ENCODE results near the gene PDK2.

PDK2 gene

DNA sequence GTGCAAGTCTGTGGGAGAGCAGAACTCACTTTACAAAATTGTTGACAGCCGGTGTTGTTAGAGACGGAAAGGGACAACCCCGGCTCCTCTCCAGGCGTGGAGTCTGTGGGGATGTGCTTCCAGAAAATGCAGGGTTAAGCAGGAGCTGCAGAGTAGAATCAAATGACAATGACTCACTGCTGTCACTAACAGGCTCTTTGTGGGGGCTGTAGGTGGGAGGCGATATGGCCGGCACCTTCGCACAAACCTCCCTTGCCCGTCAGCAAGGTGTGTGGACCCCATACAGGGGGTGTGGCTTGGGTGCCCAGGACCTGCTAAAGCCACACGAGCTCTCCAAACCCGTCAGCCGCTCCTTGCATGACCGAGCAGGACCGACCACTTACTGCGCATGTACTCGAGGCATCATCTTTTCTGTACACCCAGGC, 5.8 kb downstream of the PDK2 start:
- Histone ChIP-seq H4K20me1 (ENCODE audit: low read depth, low read length) (no peaks in the 10 kb centered on the region), H3K36me3 (ENCODE audit: low read length) (no peaks in the 10 kb centered on the region), H3K9me3 (ENCODE audit: insufficient read depth, low read length) (no peaks in the 10 kb centered on the region), H3K9me2 (replicated peaks; ENCODE audit: insufficient read depth, low read length) (no peaks in the 10 kb centered on the region), H2AFZ (ENCODE audit: low read depth, low read length, severe bottlenecking) (no peak overlapping the region), H3K27ac (ENCODE audit: low read depth, low read length) (no peak overlapping the region), H3K79me2 (ENCODE audit: insufficient read depth, low read length) (no peaks in the 10 kb centered on the region), H3K4me2 (ENCODE audit: low read depth, low read length, poor library complexity, severe bottlenecking) (no peak overlapping the region), H3F3A (ENCODE audit: insufficient read depth) (no peaks in the 10 kb centered on the region), H3K27me3 (ENCODE audit: low read length) (no peaks in the 10 kb centered on the region), H3K9ac (ENCODE audit: low read length) (no peak overlapping the region), H3K4me3 (ENCODE audit: insufficient read depth, low read length, poor library complexity, severe bottlenecking) (no peak overlapping the region)
- TF ChIP-seq EZH2phosphoT487 (conservative IDR thresholded peaks at IDR 0.05; ENCODE audit: low read length) = no peak
- no peak for TF ChIP-seq CTCF (IDR thresholded peaks at IDR 0.05; ENCODE audit: insufficient read depth, low read length, poor library complexity, severe bottlenecking)

DNA sequence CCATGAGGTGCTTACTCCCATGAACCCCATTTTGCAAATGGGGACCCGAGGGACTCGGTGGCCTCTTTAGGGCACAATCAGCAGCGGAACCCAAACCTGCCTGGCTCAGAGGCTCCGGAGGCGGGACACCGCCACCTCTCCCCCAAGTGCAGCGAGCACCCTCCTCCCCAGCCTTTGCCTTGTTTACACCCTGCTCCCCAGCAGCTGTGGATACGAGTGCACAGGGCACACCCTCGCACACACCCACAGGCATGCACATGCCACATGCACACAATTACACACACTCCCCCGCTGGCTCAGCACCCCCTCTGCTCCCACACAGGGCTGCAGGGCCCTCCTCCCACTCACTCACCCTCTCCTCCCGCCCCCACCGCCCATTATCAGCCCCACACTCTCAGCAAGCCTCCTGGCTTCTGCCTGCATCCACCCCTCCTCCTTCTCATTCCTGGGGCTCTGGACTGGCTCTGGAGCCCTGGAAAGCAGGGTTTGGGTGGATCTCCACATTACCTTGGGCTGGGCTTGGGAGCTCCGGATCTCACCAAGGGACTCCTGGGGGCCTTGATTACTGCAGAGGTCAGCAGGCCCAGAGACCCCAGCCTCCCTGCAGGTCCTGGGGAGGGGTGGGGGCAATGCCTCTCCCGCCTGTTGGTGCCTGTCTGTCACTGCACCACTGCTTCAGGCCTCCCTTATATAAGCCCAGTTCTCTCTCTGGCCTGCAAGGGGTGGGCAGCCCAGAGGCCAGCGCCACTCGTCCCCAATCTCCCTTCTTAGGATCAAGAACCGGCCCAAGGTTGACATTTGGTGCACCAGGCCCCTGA, 6.4 kb downstream of the PDK2 start:
- Histone ChIP-seq H3K9ac (ENCODE audit: low read length) (no peak overlapping the region), H3K4me2 (ENCODE audit: low read depth, low read length, poor library complexity, severe bottlenecking) (no peak overlapping the region), H4K20me1 (ENCODE audit: low read depth, low read length) (no peaks in the 10 kb centered on the region), H3K27ac (ENCODE audit: low read depth, low read length) (no peak overlapping the region), H3K36me3 (ENCODE audit: low read length) (no peaks in the 10 kb centered on the region), H3K4me3 (ENCODE audit: insufficient read depth, low read length, poor library complexity, severe bottlenecking) (no peak overlapping the region), H3K79me2 (ENCODE audit: insufficient read depth, low read length) (no peaks in the 10 kb centered on the region), H3K27me3 (ENCODE audit: low read length) (no peaks in the 10 kb centered on the region), H3F3A (ENCODE audit: insufficient read depth) (no peaks in the 10 kb centered on the region), H2AFZ (ENCODE audit: low read depth, low read length, severe bottlenecking) (no peak overlapping the region), H3K9me2 (replicated peaks; ENCODE audit: insufficient read depth, low read length) (no peaks in the 10 kb centered on the region), H3K9me3 (ENCODE audit: insufficient read depth, low read length) (no peaks in the 10 kb centered on the region)
- TF ChIP-seq CTCF (IDR thresholded peaks at IDR 0.05; ENCODE audit: insufficient read depth, low read length, poor library complexity, severe bottlenecking) (no peak), EZH2phosphoT487 (conservative IDR thresholded peaks at IDR 0.05; ENCODE audit: low read length) (no peak)

- H3K9me2 ChIP-seq (replicated peaks; ENCODE audit: insufficient read depth, low read length) = no peaks in the 10 kb centered on the region
- no peak for TF ChIP-seq EZH2phosphoT487 (conservative IDR thresholded peaks at IDR 0.05; ENCODE audit: low read length)
- TF ChIP-seq CTCF (IDR thresholded peaks at IDR 0.05; ENCODE audit: insufficient read depth, low read length, poor library complexity, severe bottlenecking) = no peak
- no peak overlapping the region for H3K9ac ChIP-seq (ENCODE audit: low read length)
- H2AFZ ChIP-seq (ENCODE audit: low read depth, low read length, severe bottlenecking) = no peak overlapping the region
- no peaks in the 10 kb centered on the region for H3K9me3 ChIP-seq (ENCODE audit: insufficient read depth, low read length)
- H3K36me3 ChIP-seq (ENCODE audit: low read length) = no peaks in the 10 kb centered on the region
- no peak overlapping the region for H3K4me3 ChIP-seq (ENCODE audit: insufficient read depth, low read length, poor library complexity, severe bottlenecking)
- H3K27me3 ChIP-seq (ENCODE audit: low read length) = no peaks in the 10 kb centered on the region
- H3K4me2 ChIP-seq (ENCODE audit: low read depth, low read length, poor library complexity, severe bottlenecking) = no peak overlapping the region
- H3K27ac ChIP-seq (ENCODE audit: low read depth, low read length) = no peak overlapping the region
- H3F3A ChIP-seq (ENCODE audit: insufficient read depth) = no peaks in the 10 kb centered on the region
- H3K79me2 ChIP-seq (ENCODE audit: insufficient read depth, low read length) = no peaks in the 10 kb centered on the region
- H4K20me1 ChIP-seq (ENCODE audit: low read depth, low read length) = no peaks in the 10 kb centered on the region
These were observed 7.2 kb downstream of the PDK2 start for GRCh38 chr17:50102164-50102991.
